Coronary artery (tissue), 2 donors: ENCODE results near the gene LGALS9.
"Not testable (repeated sequence)": the region's sequence is repeated elsewhere in the genome, so short reads cannot be mapped to it uniquely, and the experiment has no call there.

Experiments
- DNase-seq: peaks from one replicate; pipeline ENCODE4 v3.0.0-alpha.2; 2017; ENCODE audit warnings: low spot score
- H3K27ac ChIP-seq, 2 donors: fragments of 200-600 bp; sonication (generic); one replicate each; pipeline ENCODE4 v1.5.1; 2016 to 2019
- H3K4me3 ChIP-seq: fragments of 200-600 bp; sonication (generic); 2 replicates; pipeline ENCODE4 v1.5.1; 2016; ENCODE audit warnings: mild to moderate bottlenecking, moderate library complexity
- CTCF ChIP-seq: fragments of 200-600 bp; sonication (generic); IDR thresholded peaks from one replicate; pipeline ENCODE4 v1.5.1; 2019; ENCODE audit warnings: antibody characterized with exemption

LGALS9 gene

GRCh38 chr17:27647765-27648164 lies 16.8 kb downstream of the LGALS9 start:
- Histone ChIP-seq H3K4me3 (no peak overlapping the region), H3K27ac (no peak overlapping the region)
- DNase-seq, result no peak
- TF ChIP-seq CTCF, result no peak

DNA sequence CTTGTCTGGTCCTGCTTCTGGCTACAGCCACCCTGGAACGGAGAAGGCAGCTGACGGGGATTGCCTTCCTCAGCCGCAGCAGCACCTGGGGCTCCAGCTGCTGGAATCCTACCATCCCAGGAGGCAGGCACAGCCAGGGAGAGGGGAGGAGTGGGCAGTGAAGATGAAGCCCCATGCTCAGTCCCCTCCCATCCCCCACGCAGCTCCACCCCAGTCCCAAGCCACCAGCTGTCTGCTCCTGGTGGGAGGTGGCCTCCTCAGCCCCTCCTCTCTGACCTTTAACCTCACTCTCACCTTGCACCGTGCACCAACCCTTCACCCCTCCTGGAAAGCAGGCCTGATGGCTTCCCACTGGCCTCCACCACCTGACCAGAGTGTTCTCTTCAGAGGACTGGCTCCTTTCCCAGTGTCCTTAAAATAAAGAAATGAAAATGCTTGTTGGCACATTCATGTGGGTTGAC lies 18.2 kb downstream of the LGALS9 start:
- not testable (repeated sequence) for DNase-seq

DNA sequence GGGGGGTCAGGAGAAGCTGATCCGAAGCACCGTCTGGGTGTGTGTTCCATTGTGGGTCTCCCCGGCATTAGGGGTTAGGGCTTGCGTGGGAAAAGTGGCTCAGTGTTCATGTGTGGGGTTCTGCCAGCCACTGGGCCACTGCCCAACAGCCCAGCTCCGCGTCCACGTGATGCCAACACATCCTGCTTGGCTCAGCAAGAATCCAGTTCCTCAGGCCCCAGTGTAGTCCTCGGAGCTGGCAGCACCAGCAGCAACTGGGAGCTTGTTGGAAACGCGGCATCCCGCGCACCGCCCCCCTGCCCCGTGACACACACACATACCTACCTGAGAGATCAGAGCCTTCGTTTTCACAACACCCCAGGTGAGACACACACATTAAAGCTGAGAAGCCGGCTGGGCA lies 18.9 kb downstream of the LGALS9 start:
- no peak for TF ChIP-seq CTCF
- H3K4me3 ChIP-seq, result no peak overlapping the region
- peak overlapping the region in 1 of 2 donors; percentile 28 for H3K27ac ChIP-seq
- DNase-seq, result no peak

More for the DNA sequence above, 18.2 kb downstream of the LGALS9 start:
- peak overlapping the region in 1 of 2 donors; percentile 4 for H3K27ac ChIP-seq
- H3K4me3 ChIP-seq, result not testable (repeated sequence)

DNA sequence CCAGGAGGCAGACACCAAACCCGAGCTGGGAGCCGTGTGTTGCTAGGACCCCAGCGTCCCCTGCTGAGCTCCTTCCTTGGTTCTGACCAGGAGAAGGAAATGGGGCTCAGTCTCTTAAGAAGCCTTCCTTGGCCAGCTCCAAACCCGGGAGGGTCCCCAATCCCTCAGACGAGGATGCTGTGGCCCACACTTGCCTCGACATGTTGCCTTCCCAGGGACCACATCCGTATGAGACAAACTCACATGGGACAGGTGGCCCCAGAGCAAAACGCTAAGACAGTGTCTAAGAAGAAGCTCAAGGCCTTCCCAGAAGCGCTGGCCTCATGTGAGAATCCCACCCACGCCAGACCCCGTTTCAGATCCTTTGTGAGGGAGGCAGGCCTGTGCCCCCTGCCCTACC lies 19.8 kb downstream of the LGALS9 start:
- TF ChIP-seq CTCF, result no peak
- Histone ChIP-seq H3K4me3 (no peak overlapping the region), H3K27ac (no peak overlapping the region)
- no peak for DNase-seq

GRCh38 chr17:27651411-27652345 lies 20.7 kb downstream of the LGALS9 start:
- H3K27ac ChIP-seq, result no peak overlapping the region
- DNase-seq, result no peak
- H3K4me3 ChIP-seq, result no peak overlapping the region
- peak; percentile 72 for TF ChIP-seq CTCF

GRCh38 chr17:27653449-27653971 lies 22.5 kb downstream of the LGALS9 start:
- H3K4me3 ChIP-seq, DNase-seq, H3K27ac ChIP-seq: not testable (repeated sequence)

- H3K27ac ChIP-seq, result no peak overlapping the region
- TF ChIP-seq CTCF, result no peak
- DNase-seq, result no peak
- no peak overlapping the region for H3K4me3 ChIP-seq
Measured at GRCh38 chr17:27654136-27654535, 23.1 kb downstream of the LGALS9 start.
